Central memory CD8-positive, alpha-beta T cell (primary cell): ENCODE results near the gene DNM1L.

Experiments used
- ATAC-seq: fragments of 150-1000 bp; cut with Tn5 transposase; replicated peaks from 2 replicates; pipeline ENCODE4 v1.10.0; 2022; ENCODE audit warnings: mild to moderate bottlenecking, moderate FRiP score, moderate number of reproducible peaks; ENCODE audit not compliant: poor library complexity, severe bottlenecking; ENCODE audit errors: extremely low read depth
- DNase-seq, 2 donors: peaks; one replicate each; pipeline ENCODE4 v3.0.0; 2021; ENCODE audit warnings: low spot score in 2 of 2
- H3K27ac Mint-ChIP-seq: one replicate; pipeline ENCODE4 v1.8.0; 2022; ENCODE audit warnings: low read depth, mild to moderate bottlenecking, moderate library complexity, mixed read lengths
- H3K27me3 Mint-ChIP-seq: one replicate; pipeline ENCODE4 v1.8.0; 2022; ENCODE audit warnings: mixed read lengths
- H3K36me3 Mint-ChIP-seq: one replicate; pipeline ENCODE4 v1.8.0; 2022; ENCODE audit warnings: mild to moderate bottlenecking, moderate library complexity, mixed read lengths; ENCODE audit not compliant: insufficient read depth
- H3K4me1 Mint-ChIP-seq: one replicate; pipeline ENCODE4 v1.8.0; 2022; ENCODE audit warnings: mixed read lengths
- H3K4me3 Mint-ChIP-seq: one replicate; pipeline ENCODE4 v1.8.0; 2022; ENCODE audit warnings: mild to moderate bottlenecking, moderate library complexity, mixed read lengths
- H3K9me3 Mint-ChIP-seq: one replicate; pipeline ENCODE4 v1.8.0; 2022; ENCODE audit warnings: mixed read lengths

Gene DNM1L

DNA sequence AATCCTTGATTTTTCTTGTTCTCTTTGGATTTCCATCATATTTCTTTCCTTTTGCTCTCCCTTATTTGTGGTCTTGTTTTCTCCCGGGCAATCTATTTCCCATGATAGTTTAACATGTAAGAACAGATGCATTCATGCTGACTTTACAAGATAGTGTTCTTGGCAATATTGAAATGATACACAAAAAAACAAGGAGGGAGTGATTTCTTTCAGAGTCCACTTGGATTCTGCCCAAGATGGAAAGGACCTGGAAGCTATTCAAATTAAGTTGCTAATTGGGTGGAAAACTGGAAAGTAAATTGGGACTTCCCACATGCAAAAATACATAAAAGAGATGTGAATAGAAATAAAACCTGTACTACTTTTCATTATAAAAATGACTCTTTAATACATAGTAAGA lies 91.0 kb downstream of the DNM1L start:
- Mint-ChIP-seq H3K9me3 (no peaks in the 10 kb centered on the region), H3K36me3 (no peaks in the 10 kb centered on the region), H3K27me3 (peaks cover 54% of the 10 kb centered on the region), H3K4me1 (no peaks in the 10 kb centered on the region), H3K27ac (no peak overlapping the region), H3K4me3 (no peak overlapping the region)
- DNase-seq (no peak), ATAC-seq (no peak)

GRCh38 chr12:32773691-32774090 lies 94.6 kb downstream of the DNM1L start:
- no peak for ATAC-seq
- Mint-ChIP-seq H3K27ac (no peak overlapping the region), H3K4me1 (no peaks in the 10 kb centered on the region)

DNA sequence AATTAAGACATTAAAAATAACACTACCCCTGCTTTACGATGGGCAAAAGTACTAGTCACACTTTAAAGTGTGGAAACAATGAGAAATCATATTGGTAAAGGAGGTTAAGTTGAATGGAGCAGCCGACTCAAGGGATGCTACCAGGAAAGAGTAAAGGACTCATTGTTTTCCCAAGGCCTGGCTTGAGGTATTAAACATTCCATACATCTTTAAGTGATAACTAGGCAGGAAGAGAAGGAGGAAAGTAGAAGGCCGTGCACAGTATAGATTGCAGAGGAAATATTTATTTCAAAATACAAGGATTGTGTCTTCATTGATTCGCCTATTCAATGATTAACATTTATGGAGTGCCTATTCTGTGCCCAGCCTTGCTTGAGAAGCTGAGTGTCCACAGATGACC lies 97.2 kb downstream of the DNM1L start:
- Mint-ChIP-seq H3K27ac (no peak overlapping the region), H3K4me1 (no peaks in the 10 kb centered on the region), H3K9me3 (no peaks in the 10 kb centered on the region), H3K36me3 (no peaks in the 10 kb centered on the region), H3K27me3 (peaks cover 69% of the 10 kb centered on the region), H3K4me3 (no peak overlapping the region)
- no peak for DNase-seq
- ATAC-seq, result no peak

More at GRCh38 chr12:32773691-32774090, 94.6 kb downstream of the DNM1L start:
- no peaks in the 10 kb centered on the region for H3K36me3 Mint-ChIP-seq
- H3K9me3 Mint-ChIP-seq, result no peaks in the 10 kb centered on the region
- H3K27me3 Mint-ChIP-seq, result peaks cover 65% of the 10 kb centered on the region
- DNase-seq, result no peak
- no peak overlapping the region for H3K4me3 Mint-ChIP-seq

DNA sequence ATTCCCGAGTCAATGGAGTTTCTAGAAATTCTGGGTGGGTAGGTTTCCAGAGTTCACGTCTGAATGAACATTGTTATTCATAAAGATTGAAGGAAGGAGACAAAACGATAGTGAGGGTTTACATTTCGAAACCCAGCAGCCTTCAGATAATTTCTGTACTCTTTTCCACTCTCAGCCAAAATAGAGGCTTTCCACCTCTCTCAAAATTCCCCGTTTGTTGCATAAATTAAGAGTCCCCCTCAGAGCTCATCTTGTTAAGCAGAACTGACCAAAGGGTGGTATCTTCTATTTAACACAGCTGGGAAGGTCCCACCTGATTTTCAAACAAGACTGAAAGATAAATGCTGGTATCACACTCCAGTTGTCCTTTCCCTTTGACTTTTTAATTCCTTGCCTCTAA lies 98.1 kb downstream of the DNM1L start:
- H3K4me1 Mint-ChIP-seq, result no peaks in the 10 kb centered on the region
- H3K36me3 Mint-ChIP-seq, result no peaks in the 10 kb centered on the region
- H3K4me3 Mint-ChIP-seq, result no peak overlapping the region
- H3K27ac Mint-ChIP-seq, result no peak overlapping the region
- H3K27me3 Mint-ChIP-seq, result peaks cover 69% of the 10 kb centered on the region
- no peaks in the 10 kb centered on the region for H3K9me3 Mint-ChIP-seq
- ATAC-seq, result no peak
- no peak for DNase-seq

DNA sequence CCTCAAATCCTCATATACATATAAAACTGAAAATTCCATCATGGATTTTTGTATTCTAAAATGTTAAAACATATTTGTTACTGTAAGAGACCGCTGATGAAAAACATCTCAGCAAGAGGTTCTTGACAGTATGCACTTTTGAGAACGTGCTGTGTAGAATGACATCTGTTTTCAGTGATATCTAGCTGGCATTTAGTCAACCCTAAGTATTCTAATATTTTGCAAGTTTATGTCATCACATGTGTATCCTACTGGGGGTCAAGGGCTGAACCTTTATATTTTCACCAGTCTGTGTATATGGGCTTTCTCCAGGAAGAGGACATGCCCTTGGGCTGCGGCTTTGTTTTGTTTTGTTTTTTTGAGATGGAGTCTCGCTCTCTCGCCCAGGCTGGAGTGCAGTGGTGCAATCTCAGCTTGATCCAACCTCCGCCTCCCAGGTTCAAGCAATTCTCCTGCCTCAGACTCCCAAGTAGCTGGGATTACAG lies 98.6 kb downstream of the DNM1L start:
- no peaks in the 10 kb centered on the region for H3K4me1 Mint-ChIP-seq
- H3K4me3 Mint-ChIP-seq, result no peak overlapping the region
- H3K9me3 Mint-ChIP-seq, result no peaks in the 10 kb centered on the region
- H3K36me3 Mint-ChIP-seq, result no peaks in the 10 kb centered on the region
- ATAC-seq (no peak), DNase-seq (no peak)
- no peak overlapping the region for H3K27ac Mint-ChIP-seq
- peaks cover 64% of the 10 kb centered on the region for H3K27me3 Mint-ChIP-seq

DNA sequence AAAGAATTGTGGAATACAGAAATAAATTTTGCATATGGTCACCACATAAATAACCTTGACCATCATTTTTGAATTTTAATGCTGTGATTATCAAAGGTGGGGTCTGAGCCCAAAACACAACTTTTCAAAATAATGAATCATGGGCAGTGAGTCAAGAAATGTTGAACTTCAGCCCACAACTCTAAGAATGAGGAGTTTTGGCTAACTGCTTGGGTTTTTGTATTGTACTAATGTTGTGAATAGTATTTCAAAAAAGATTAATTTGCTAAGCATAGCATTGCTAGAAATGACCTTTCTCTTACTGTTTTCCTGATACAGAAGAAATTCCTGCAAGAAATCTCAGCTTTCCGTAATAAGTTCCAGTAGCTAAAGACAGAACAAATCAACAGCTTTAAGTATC lies 101.0 kb downstream of the DNM1L start:
- Mint-ChIP-seq H3K4me1 (no peaks in the 10 kb centered on the region), H3K27ac (no peak overlapping the region), H3K4me3 (no peak overlapping the region), H3K27me3 (peaks cover 63% of the 10 kb centered on the region), H3K9me3 (no peaks in the 10 kb centered on the region), H3K36me3 (no peaks in the 10 kb centered on the region)
- ATAC-seq (no peak), DNase-seq (no peak)

- no peak for ATAC-seq
- Mint-ChIP-seq H3K9me3 (no peaks in the 10 kb centered on the region), H3K27me3 (peaks cover 55% of the 10 kb centered on the region), H3K36me3 (no peaks in the 10 kb centered on the region), H3K27ac (no peak overlapping the region), H3K4me3 (no peak overlapping the region), H3K4me1 (no peaks in the 10 kb centered on the region)
- DNase-seq, result no peak
Measured at GRCh38 chr12:32783029-32783428, 103.9 kb downstream of the DNM1L start.

GRCh38 chr12:32785557-32785956 lies 106.5 kb downstream of the DNM1L start:
- Mint-ChIP-seq H3K27me3 (peaks cover 31% of the 10 kb centered on the region), H3K27ac (no peak overlapping the region), H3K4me3 (no peak overlapping the region), H3K9me3 (no peaks in the 10 kb centered on the region), H3K4me1 (no peaks in the 10 kb centered on the region), H3K36me3 (no peaks in the 10 kb centered on the region)
- DNase-seq (no peak), ATAC-seq (no peak)

DNA sequence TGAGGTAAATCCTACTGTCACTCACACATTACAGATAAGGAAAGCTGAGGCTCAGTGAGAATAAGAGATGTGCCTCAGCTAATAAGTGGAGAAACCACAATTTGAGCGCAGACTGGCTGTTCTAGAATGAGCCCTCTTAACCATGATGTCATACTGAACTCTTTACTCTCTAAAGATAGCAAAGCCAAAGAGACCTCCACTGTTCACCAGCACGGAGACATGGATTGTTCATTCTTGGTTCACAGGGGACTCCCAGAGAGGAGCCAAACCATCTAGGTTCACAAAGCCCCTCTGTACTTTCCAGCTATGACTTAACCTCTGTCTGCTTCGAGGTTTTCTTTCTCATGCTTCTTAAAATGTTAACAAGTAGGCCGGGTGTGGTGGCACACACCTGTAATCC lies 109.3 kb downstream of the DNM1L start:
- H3K27ac Mint-ChIP-seq, result no peak overlapping the region
- no peak overlapping the region for H3K4me3 Mint-ChIP-seq
- ATAC-seq (no peak), DNase-seq (no peak)
- H3K4me1 Mint-ChIP-seq, result no peaks in the 10 kb centered on the region
- H3K36me3 Mint-ChIP-seq, result no peaks in the 10 kb centered on the region
- H3K9me3 Mint-ChIP-seq, result no peaks in the 10 kb centered on the region
- peaks cover 24% of the 10 kb centered on the region for H3K27me3 Mint-ChIP-seq

DNA sequence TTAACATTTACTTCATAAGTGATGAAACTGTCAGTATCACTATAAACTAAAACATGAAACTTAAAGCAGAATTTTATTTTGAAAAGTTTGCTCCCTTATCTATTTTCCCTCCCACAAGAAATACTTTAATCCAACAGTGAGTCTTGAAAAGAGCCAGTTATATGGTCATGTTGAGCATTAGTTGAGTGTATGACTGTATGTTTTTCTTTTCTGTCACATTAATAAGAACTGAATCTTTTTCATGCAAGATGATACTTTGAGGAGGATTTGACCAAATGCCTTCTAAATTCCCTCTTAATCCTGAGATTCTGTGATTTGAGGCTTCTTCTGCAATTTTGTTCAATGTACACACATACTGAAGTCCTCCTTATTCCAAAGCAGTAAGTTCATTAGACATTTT lies 110.3 kb downstream of the DNM1L start:
- Mint-ChIP-seq H3K27ac (no peak overlapping the region), H3K9me3 (no peaks in the 10 kb centered on the region)

DNA sequence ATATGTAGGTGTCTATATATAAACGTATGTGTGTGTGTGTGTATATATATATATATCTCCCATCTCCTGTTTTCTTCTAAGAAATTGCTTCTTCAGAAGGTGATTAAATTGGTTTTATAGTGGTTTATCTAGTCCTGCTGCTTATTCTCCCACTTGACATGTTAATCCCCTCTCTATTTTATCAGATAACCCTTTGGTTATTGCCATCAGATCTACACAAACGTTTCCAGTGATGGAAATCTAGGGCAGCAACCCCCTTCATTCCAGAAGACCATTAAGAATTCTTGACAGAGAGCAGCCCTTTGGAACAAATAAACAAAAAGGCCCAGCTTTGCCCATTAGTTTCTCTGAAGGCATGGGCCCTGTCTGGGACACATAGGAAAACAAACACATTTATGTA lies 110.8 kb downstream of the DNM1L start:
- DNase-seq (no peak), ATAC-seq (no peak)

More for the DNA sequence above, 110.3 kb downstream of the DNM1L start:
- H3K36me3 Mint-ChIP-seq, result no peaks in the 10 kb centered on the region
- no peaks in the 10 kb centered on the region for H3K4me1 Mint-ChIP-seq
- peaks cover 29% of the 10 kb centered on the region for H3K27me3 Mint-ChIP-seq
- DNase-seq (no peak), ATAC-seq (no peak)
- no peak overlapping the region for H3K4me3 Mint-ChIP-seq

GRCh38 chr12:32794281-32794680 lies 115.2 kb downstream of the DNM1L start:
- Mint-ChIP-seq H3K36me3 (no peaks in the 10 kb centered on the region), H3K4me3 (no peak overlapping the region), H3K9me3 (no peaks in the 10 kb centered on the region), H3K4me1 (no peaks in the 10 kb centered on the region), H3K27me3 (peaks cover 15% of the 10 kb centered on the region), H3K27ac (no peak overlapping the region)
- DNase-seq (no peak), ATAC-seq (no peak)

More for the DNA sequence above, 110.8 kb downstream of the DNM1L start:
- Mint-ChIP-seq H3K4me3 (no peak overlapping the region), H3K27ac (no peak overlapping the region), H3K9me3 (no peaks in the 10 kb centered on the region), H3K4me1 (no peaks in the 10 kb centered on the region), H3K36me3 (no peaks in the 10 kb centered on the region), H3K27me3 (peaks cover 24% of the 10 kb centered on the region)
